Measurements from ENCODE around the gene CDH4. TPM values are rescaled to one million over a fixed set of nuclear protein-coding genes. Genes with fewer than 3 reads are reported as not detected.

The CDH4 gene
- total and polyA plus RNA-seq, 2 donors from 2014 or later = 1.1 TPM; not detected in 1

GRCh38 chr20:61300293-61300692, 48.2 kb downstream of the CDH4 start:
- DNase-seq (no peak), FAIRE-seq (no peak)
- TF ChIP-seq, protein P1, sequence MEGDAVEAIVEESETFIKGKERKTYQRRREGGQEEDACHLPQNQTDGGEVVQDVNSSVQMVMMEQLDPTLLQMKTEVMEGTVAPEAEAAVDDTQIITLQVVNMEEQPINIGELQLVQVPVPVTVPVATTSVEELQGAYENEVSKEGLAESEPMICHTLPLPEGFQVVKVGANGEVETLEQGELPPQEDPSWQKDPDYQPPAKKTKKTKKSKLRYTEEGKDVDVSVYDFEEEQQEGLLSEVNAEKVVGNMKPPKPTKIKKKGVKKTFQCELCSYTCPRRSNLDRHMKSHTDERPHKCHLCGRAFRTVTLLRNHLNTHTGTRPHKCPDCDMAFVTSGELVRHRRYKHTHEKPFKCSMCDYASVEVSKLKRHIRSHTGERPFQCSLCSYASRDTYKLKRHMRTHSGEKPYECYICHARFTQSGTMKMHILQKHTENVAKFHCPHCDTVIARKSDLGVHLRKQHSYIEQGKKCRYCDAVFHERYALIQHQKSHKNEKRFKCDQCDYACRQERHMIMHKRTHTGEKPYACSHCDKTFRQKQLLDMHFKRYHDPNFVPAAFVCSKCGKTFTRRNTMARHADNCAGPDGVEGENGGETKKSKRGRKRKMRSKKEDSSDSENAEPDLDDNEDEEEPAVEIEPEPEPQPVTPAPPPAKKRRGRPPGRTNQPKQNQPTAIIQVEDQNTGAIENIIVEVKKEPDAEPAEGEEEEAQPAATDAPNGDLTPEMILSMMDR (IDR thresholded peaks at IDR 0.05; ENCODE audit: borderline replicate concordance, extremely low read depth, insufficient read depth) = no peak
- intact Hi-C loops (cut with DNase I) = no loop called here
- Histone ChIP-seq H3K36me3 (ENCODE audit: control insufficient read depth in 2 of 3, insufficient read depth in 3 of 3, low read length in 3 of 3) (no peaks in the 10 kb centered on the region), H3K9me3 (ENCODE audit: control insufficient read depth in 2 of 3, insufficient read depth in 1 of 3, low read length in 3 of 3) (peaks cover 0 to 2% (median 0%) of the 10 kb centered on the region in 3 donors), H3K27me3 (ENCODE audit: control insufficient read depth, insufficient read depth, low read length) (no peaks in the 10 kb centered on the region), H3K27ac (ENCODE audit: low read depth in 2 of 2, low read length in 2 of 2) (no peak overlapping the region), H3K4me3 (ENCODE audit: low read length in 3 of 3) (no peak overlapping the region), H3K4me1 (ENCODE audit: control insufficient read depth in 2 of 3, insufficient read depth in 2 of 3, low read depth in 1 of 3, low read length in 3 of 3) (no peaks in the 10 kb centered on the region), H3K9ac (ENCODE audit: low read length in 3 of 3) (no peak overlapping the region)

- intact Hi-C loops (cut with DNase I) = no loop called here
- no peaks in the 10 kb centered on the region for H3K4me1 ChIP-seq (ENCODE audit: control insufficient read depth in 2 of 3, insufficient read depth in 2 of 3, low read depth in 1 of 3, low read length in 3 of 3)
- H3K27ac ChIP-seq (ENCODE audit: low read depth in 2 of 2, low read length in 2 of 2) = no peak overlapping the region
- TF ChIP-seq, protein P1 (IDR thresholded peaks at IDR 0.05; ENCODE audit: borderline replicate concordance, extremely low read depth, insufficient read depth) = no peak
- H3K9ac ChIP-seq (ENCODE audit: low read length in 3 of 3) = no peak overlapping the region
- peaks cover 0 to 2% (median 0%) of the 10 kb centered on the region in 3 donors for H3K9me3 ChIP-seq (ENCODE audit: control insufficient read depth in 2 of 3, insufficient read depth in 1 of 3, low read length in 3 of 3)
- no peak for FAIRE-seq
- peak in 4 of 5 donors; percentile 32 to 55 (median 51) for DNase-seq
- no peak overlapping the region for H3K4me3 ChIP-seq (ENCODE audit: low read length in 3 of 3)
- H3K36me3 ChIP-seq (ENCODE audit: control insufficient read depth in 2 of 3, insufficient read depth in 3 of 3, low read length in 3 of 3) = no peaks in the 10 kb centered on the region
- no peaks in the 10 kb centered on the region for H3K27me3 ChIP-seq (ENCODE audit: control insufficient read depth, insufficient read depth, low read length)
Observed at GRCh38 chr20:61300709-61301108, 48.6 kb downstream of the CDH4 start.

GRCh38 chr20:61301711-61302525, 49.9 kb downstream of the CDH4 start:
- TF ChIP-seq, protein P1 (IDR thresholded peaks at IDR 0.05; ENCODE audit: borderline replicate concordance, extremely low read depth, insufficient read depth) = no peak
- no peaks in the 10 kb centered on the region for H3K27me3 ChIP-seq (ENCODE audit: control insufficient read depth, insufficient read depth, low read length)
- H3K4me3 ChIP-seq (ENCODE audit: low read length in 3 of 3) = no peak overlapping the region
- no peaks in the 10 kb centered on the region for H3K36me3 ChIP-seq (ENCODE audit: control insufficient read depth in 2 of 3, insufficient read depth in 3 of 3, low read length in 3 of 3)
- no peak for FAIRE-seq
- H3K9me3 ChIP-seq (ENCODE audit: control insufficient read depth in 2 of 3, insufficient read depth in 1 of 3, low read length in 3 of 3) = peaks cover 0 to 2% (median 0%) of the 10 kb centered on the region in 3 donors
- no peak overlapping the region for H3K9ac ChIP-seq (ENCODE audit: low read length in 3 of 3)
- no peaks in the 10 kb centered on the region for H3K4me1 ChIP-seq (ENCODE audit: control insufficient read depth in 2 of 3, insufficient read depth in 2 of 3, low read depth in 1 of 3, low read length in 3 of 3)
- no peak overlapping the region for H3K27ac ChIP-seq (ENCODE audit: low read depth in 2 of 2, low read length in 2 of 2)
- DNase-seq = no peak
- intact Hi-C loops (cut with DNase I) = no loop called here

Data from kidney (tissue), 14 donors.